ENCODE measurements around the gene ANKLE1. TPM values are rescaled to one million over a fixed set of nuclear protein-coding genes. Genes with fewer than 3 reads are reported as not detected.

Gene ANKLE1
- total and polyA plus RNA-seq, 10 of the 15 experiments (the other 5 are each of a cell fraction or from before 2014, with no cell fraction given), result 2.2 to 17.9 (median 10.9) TPM

DNA sequence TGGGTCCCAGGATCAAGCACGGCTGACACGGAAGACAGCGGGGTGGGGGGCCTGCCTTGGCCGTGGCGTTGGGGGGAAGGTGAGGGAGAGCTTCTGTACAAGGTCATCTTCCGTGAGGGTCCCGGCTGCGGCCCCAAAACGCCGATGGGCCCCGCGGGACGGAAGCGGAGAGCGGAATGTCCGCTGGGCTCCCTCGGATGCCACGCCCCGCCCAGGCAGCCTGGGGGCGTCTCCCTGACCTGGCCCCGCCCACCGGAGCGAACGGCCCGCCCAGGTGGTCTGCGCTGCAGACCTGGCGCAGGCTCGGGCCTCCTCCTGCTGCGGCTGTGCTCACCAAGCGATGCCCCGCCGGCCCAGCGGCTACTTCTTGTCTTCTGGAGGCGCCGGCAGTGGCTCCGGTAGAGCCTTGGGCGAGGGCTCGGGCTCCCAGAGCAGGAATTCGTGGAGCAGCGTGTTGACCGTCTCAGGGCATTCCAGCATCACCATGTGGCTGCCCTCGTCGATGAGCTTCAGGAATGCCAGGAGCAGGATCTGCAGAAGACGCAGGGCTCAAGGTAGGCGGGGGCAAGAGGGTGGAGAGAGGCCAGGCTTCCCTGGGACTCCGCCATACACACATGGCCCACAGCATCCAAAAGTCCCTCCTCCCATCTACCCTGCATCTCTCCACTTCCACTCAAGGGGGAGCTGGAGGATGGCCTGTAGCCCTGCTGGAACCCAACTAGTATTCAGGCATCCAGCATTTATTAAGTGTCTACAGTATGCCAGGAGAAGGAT lies 10.8 kb downstream of the ANKLE1 start (continued):
- TF ChIP-seq, protein P1, sequence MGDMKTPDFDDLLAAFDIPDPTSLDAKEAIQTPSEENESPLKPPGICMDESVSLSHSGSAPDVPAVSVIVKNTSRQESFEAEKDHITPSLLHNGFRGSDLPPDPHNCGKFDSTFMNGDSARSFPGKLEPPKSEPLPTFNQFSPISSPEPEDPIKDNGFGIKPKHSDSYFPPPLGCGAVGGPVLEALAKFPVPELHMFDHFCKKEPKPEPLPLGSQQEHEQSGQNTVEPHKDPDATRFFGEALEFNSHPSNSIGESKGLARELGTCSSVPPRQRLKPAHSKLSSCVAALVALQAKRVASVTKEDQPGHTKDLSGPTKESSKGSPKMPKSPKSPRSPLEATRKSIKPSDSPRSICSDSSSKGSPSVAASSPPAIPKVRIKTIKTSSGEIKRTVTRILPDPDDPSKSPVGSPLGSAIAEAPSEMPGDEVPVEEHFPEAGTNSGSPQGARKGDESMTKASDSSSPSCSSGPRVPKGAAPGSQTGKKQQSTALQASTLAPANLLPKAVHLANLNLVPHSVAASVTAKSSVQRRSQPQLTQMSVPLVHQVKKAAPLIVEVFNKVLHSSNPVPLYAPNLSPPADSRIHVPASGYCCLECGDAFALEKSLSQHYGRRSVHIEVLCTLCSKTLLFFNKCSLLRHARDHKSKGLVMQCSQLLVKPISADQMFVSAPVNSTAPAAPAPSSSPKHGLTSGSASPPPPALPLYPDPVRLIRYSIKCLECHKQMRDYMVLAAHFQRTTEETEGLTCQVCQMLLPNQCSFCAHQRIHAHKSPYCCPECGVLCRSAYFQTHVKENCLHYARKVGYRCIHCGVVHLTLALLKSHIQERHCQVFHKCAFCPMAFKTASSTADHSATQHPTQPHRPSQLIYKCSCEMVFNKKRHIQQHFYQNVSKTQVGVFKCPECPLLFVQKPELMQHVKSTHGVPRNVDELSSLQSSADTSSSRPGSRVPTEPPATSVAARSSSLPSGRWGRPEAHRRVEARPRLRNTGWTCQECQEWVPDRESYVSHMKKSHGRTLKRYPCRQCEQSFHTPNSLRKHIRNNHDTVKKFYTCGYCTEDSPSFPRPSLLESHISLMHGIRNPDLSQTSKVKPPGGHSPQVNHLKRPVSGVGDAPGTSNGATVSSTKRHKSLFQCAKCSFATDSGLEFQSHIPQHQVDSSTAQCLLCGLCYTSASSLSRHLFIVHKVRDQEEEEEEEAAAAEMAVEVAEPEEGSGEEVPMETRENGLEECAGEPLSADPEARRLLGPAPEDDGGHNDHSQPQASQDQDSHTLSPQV (IDR thresholded peaks at IDR 0.05), result no peak
- TF ChIP-seq CREM (IDR thresholded peaks at IDR 0.05; ENCODE audit: low read depth) (0 out of 2 replicates have a peak, but pooled peaks have one; percentile 15), ZNF274 (IDR thresholded peaks at IDR 0.05; ENCODE audit: insufficient read depth, insufficient read length) (no peak), POLR2AphosphoS5 (IDR thresholded peaks at IDR 0.05; ENCODE audit: low read length) (peak; percentile 41; the same call in 1 of the 2 replicates), PML (IDR thresholded peaks at IDR 0.05; ENCODE audit: low read length) (no peak), NFYB (IDR thresholded peaks at IDR 0.05; ENCODE audit: insufficient read depth, low read depth, low read length) (no peak), CHD1 (IDR thresholded peaks at IDR 0.05; ENCODE audit: low read depth, low read length) (no peak), LARP7 (IDR thresholded peaks at IDR 0.05) (peak; percentile 77; the same call in 1 of the 2 replicates), MEF2A (IDR thresholded peaks at IDR 0.05; ENCODE audit: insufficient read depth, low read depth, low read length) (no peak), ZNF622 (IDR thresholded peaks at IDR 0.05) (no peak), ETV6 (conservative IDR thresholded peaks at IDR 0.05 in 1 of 2, IDR thresholded peaks at IDR 0.05 in 1 of 2; ENCODE audit: borderline replicate concordance in 1 of 2, low read depth in 1 of 2) (no peak), POU2F2 (IDR thresholded peaks at IDR 0.05; ENCODE audit: borderline replicate concordance, low read depth, low read length) (0 out of 3 replicates have a peak, but pooled peaks have one; percentile 6)
- TF ChIP-seq, protein P2, sequence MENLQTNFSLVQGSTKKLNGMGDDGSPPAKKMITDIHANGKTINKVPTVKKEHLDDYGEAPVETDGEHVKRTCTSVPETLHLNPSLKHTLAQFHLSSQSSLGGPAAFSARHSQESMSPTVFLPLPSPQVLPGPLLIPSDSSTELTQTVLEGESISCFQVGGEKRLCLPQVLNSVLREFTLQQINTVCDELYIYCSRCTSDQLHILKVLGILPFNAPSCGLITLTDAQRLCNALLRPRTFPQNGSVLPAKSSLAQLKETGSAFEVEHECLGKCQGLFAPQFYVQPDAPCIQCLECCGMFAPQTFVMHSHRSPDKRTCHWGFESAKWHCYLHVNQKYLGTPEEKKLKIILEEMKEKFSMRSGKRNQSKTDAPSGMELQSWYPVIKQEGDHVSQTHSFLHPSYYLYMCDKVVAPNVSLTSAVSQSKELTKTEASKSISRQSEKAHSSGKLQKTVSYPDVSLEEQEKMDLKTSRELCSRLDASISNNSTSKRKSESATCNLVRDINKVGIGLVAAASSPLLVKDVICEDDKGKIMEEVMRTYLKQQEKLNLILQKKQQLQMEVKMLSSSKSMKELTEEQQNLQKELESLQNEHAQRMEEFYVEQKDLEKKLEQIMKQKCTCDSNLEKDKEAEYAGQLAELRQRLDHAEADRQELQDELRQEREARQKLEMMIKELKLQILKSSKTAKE (IDR thresholded peaks at IDR 0.05; ENCODE audit: low read depth, poor library complexity, severe bottlenecking), result no peak
- TF ChIP-seq, protein P3, sequence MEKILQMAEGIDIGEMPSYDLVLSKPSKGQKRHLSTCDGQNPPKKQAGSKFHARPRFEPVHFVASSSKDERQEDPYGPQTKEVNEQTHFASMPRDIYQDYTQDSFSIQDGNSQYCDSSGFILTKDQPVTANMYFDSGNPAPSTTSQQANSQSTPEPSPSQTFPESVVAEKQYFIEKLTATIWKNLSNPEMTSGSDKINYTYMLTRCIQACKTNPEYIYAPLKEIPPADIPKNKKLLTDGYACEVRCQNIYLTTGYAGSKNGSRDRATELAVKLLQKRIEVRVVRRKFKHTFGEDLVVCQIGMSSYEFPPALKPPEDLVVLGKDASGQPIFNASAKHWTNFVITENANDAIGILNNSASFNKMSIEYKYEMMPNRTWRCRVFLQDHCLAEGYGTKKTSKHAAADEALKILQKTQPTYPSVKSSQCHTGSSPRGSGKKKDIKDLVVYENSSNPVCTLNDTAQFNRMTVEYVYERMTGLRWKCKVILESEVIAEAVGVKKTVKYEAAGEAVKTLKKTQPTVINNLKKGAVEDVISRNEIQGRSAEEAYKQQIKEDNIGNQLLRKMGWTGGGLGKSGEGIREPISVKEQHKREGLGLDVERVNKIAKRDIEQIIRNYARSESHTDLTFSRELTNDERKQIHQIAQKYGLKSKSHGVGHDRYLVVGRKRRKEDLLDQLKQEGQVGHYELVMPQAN (conservative IDR thresholded peaks at IDR 0.05), result 0 out of 2 replicates have a peak, but pooled peaks have one; percentile 32
- TF ChIP-seq, protein P4, sequence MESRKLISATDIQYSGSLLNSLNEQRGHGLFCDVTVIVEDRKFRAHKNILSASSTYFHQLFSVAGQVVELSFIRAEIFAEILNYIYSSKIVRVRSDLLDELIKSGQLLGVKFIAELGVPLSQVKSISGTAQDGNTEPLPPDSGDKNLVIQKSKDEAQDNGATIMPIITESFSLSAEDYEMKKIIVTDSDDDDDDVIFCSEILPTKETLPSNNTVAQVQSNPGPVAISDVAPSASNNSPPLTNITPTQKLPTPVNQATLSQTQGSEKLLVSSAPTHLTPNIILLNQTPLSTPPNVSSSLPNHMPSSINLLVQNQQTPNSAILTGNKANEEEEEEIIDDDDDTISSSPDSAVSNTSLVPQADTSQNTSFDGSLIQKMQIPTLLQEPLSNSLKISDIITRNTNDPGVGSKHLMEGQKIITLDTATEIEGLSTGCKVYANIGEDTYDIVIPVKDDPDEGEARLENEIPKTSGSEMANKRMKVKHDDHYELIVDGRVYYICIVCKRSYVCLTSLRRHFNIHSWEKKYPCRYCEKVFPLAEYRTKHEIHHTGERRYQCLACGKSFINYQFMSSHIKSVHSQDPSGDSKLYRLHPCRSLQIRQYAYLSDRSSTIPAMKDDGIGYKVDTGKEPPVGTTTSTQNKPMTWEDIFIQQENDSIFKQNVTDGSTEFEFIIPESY (IDR thresholded peaks at IDR 0.05), result no peak

Data from GM12878 (cell line).